Anterior cingulate cortex (tissue), 58 donors: Measurements from ENCODE around the gene FGF7.
A peak's percentile ranks its signal among the peaks of the same experiment; 100 is the strongest.
"Not testable (repeated sequence)": the region's sequence is repeated elsewhere in the genome, so short reads cannot be mapped to it uniquely, and the experiment has no call there.

ENCODE experiments used
- DNase-seq, 58 donors: peaks; one replicate each; lab custom pipeline; 2025; lab: John Stamatoyannopoulos, UW

Gene FGF7

DNA sequence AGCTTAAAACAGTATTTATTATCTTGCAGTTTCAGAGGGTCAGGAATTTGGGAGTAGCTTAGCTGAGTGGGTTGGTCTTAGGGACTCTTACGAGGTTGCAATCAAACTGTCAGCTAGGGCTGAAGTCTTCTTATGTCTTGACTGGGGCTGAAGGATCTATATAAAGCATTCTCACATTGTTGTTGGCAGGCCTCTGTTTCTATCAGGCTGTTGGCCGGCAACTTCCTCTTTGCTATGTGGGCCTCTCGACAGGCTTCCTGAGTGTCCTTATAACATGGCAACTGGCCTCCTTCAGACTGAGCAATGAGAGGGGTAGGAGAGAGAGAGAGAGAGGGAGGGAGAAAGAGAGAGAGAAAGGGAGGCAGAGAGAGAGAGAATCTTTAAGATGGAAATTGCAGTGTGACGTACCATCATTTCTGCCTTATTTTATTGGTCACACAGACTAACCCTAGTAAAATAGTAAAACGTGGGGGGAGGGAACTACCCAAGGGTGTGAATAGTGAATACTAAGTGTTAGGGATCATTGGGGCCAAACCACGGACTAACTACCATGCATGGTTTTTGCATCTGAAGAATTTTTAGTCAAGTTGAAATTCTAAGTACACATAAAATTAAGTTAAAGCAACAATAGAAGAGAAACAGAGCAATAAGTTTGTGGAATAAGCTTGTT, 16.1 kb downstream of the FGF7 start:
- peak in 8 of 58 donors; percentile 0 to 6 (median 1) for DNase-seq

DNA sequence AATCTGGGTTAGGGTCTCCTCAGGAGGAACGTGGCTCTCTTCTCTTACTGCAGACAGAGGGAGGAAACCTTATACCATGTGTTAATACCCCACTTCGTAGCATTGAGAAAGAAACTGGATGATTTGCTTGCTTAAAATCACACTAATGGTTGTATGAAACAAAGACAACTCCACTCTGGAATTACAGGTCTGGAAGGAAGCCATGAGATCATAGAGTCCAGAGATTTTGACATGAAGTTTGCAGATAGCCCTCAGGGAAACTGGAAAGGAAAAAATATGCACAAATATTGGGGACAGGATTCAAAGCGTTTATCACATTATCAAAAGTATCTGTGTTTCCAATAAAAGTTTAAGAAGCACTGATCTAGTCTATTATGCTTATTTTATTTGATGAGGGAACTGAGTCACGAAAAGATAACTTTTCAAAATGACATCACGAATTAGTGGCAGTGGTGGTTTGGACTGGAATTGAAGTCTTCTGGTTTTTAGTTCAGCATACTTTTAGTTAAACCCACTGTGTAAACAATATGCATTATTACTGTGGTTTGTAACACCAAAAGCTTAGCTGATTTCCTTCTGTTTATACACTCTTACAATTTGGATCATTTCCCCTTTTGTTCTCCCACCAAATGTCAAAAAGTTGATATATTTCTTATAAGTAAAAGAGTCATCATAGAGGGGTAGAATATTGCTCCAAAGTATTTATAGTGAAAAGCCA, 16.8 kb downstream of the FGF7 start:
- DNase-seq, result no peak

DNA sequence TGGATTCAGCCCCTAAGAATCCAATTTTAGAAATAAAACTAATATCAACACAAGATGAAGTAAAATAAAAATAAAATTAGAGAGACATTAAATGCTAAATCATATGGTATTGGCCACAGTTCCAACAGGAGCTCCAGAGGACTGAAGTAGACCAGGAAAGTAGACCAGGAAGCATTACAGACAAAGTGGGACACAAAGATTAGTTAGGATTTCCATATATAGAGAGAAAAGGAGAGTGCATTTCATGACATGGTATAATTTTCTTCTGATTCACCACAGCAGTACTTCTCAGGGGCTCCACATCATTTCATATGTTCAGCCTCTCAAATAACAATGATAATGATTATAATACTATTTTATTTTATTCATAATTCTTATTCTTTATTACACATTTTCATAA, 18.3 kb downstream of the FGF7 start:
- DNase-seq, result no peak

- no peak for DNase-seq
These were observed 18.8 kb downstream of the FGF7 start for GRCh38 chr15:49441816-49442215.

DNA sequence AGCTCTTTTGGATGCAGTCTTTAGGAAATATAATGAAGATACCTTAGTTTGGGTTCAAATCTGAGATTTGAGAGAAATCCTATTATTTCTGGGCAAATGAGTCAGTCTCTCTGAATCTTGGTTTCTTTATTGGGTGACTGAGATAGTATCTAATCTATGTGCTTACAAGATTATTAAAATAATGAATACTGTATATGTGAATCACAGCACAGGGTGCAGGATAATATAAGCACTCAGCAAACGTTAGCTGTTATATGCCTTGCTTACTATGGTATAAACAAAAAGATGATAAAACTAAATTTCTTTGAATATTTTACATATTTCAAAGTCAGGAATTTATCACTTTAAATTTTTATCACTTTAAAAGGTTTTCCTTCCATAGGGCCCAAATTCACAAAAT, 29.6 kb downstream of the FGF7 start:
- DNase-seq, result no peak

DNA sequence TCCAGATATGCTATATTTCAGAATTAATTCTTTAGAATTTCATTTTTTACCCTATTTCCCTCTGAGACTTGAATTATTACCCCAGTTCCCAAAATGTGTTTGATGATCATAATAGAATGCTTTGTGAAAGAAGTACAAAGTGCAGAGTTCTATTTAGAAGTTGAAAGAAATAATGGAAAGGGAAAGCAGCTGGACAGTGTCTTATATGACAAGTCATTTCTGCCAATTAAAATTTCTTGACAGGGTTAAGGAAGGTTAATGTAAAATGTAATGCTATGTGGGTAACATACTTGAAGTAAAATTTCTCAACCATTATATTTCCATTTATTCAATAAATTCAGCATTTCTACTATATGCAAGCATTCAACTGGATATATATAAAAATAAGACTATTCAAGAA, 33.1 kb downstream of the FGF7 start:
- no peak for DNase-seq

DNA sequence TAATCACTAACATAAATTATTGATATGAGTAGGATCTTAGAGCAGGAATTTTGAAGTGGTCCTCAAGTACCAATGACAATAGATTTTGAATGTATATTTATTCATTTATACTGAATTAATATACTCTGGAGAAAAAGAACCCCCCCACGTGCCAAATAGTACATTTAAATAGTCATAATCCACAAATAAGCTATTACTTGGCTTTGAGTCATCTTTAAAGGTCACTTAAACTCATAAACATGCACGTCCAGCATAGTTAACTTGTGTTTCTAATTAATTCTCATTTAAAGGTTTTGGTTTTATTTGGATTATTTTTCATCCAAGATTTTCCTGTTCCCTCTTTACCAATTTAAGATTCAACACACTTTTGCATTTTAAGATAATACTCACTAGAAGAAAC, 35.1 kb downstream of the FGF7 start:
- DNase-seq, result no peak

- DNase-seq, result no peak
These were observed 37.4 kb downstream of the FGF7 start for GRCh38 chr15:49460411-49460941.

GRCh38 chr15:49462232-49462844, 39.3 kb downstream of the FGF7 start:
- no peak for DNase-seq

- no peak for DNase-seq
These were observed 41.5 kb downstream of the FGF7 start for GRCh38 chr15:49464522-49464921.

DNA sequence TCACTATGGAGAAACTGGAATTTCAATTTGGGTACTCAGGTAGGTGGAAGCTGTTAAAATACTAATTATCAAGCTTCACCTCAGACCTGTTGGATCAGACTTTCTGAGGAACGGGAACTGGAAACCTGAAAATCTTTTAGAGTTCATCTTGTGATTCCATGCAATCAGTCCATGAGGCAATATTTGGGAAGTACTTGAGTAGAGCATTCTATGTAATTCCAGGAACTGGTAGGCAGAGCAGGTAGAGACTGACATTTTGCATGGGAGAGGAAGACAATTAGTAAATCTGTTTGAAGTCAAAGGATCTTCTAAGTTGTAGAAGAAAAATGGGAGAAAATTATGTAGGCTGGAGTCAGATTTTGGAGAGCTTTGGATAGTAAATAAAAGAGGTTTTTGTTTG, 43.1 kb downstream of the FGF7 start:
- DNase-seq, result no peak

GRCh38 chr15:49467746-49468480, 44.9 kb downstream of the FGF7 start:
- no peak for DNase-seq

- no peak for DNase-seq
These were observed 45.4 kb downstream of the FGF7 start for GRCh38 chr15:49468481-49468839.

- not testable (repeated sequence) for DNase-seq
These were observed 48.2 kb downstream of the FGF7 start for GRCh38 chr15:49471248-49471647.

- DNase-seq, result no peak
These were observed 48.7 kb downstream of the FGF7 start for GRCh38 chr15:49471733-49472132.

GRCh38 chr15:49472338-49472737, 49.3 kb downstream of the FGF7 start:
- no peak for DNase-seq

- DNase-seq, result no peak
These were observed 50.0 kb downstream of the FGF7 start for GRCh38 chr15:49473031-49473430.

GRCh38 chr15:49478021-49478420, 55.0 kb downstream of the FGF7 start:
- DNase-seq, result not testable (repeated sequence)

DNA sequence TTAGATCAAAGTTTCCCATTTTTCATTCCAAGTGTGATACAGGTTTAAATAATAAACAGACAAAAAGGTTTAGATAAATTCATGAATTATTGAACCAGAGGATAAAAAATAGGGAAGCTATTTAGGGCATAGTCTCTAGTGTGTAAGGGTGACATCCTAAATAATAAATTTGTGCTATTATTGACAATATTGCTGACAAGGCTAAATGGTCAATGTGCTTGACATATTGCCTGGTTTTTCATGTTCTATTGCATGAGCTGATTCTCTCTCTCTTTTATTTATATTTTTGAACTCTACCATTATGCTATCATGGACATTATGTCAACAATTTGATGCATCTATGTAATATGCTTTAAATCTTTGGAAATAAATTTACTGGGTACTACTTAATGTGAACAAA, 55.9 kb downstream of the FGF7 start:
- DNase-seq, result not testable (repeated sequence)

DNA sequence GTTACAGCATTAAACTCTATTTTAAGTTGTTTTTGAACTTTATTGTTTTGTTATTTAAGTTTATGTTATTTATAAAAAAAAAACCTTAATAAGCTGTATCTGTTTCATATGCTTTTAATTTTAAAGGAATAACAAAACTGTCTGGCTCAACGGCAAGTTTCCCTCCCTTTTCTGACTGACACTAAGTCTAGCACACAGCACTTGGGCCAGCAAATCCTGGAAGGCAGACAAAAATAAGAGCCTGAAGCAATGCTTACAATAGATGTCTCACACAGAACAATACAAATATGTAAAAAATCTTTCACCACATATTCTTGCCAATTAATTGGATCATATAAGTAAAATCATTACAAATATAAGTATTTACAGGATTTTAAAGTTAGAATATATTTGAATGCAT, 62.4 kb downstream of the FGF7 start:
- DNase-seq, result not testable (repeated sequence)

DNA sequence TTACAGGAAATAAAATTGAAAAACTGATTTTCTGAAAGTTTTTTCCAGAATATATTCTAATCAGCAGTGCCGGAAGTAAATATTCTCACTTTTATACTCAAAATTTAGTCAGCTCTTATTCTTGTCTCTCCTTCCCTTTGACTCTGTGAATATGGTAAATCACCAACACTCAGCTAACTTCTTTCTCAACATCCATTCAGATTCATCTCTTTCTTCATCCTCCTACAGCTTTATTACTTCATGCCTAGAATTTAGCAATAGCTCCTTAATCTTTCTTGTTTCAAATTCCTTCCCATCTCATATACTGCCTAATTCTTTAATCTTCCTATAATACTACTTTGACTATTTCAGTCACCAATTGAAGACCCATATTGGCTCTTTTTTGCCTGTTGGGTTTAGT, 67.9 kb downstream of the FGF7 start:
- no peak for DNase-seq
